ENCODE measurements around the gene HOXB13.

Gene HOXB13

DNA sequence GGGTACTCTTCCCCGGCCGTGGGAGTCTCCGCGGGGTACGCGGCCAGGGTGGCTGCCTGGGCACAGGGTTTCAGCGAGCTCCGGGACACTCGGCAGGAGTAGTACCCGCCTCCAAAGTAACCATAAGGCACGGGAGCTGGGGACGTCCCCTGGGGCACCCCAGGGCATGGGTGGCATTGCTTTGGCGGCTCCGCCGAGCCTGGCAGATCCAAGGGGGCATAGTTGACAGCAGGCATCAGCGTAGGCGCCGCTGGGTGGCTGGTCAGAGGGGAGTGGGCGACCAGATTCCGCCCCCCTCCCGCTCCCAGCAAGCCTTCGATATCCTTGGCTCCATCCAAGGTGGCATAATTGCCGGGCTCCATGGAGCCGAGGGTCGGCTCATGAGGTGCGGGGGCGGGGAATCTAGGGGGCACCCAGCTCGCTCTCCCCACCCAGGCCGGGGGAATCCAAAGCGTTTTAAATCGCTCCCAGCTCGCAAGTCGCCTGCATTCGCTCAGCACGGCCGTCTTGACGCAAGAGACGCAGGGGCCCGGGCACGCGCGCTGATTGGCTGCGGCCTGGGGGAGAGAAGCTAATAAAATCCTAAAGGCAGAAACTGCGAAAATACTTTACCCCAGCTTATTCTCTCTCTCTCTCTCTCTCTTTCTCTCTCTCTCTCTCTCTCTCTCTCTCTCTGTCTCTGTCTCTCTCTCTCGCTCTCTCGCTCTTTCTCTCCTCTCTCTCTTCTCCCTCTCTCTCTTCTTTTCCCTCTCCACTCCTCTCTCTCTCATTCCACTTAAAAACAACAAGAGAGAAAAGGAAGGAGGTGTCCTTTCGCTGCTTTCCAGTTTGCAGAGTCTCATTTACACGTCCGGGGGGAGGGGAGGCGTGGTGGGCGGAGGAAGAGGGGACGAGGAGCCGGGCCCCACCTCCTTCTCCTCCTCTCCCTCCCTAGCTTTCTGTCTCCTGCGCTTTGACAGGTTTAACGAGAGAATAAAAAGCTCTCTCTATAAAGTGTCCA, at the start of gene HOXB13:
TSS of gene HOXB13 (minus strand) at position 519 of the 1,000 bp plus-strand sequence. CDS start at position 362, 157 bp downstream.
- peak; percentile 59 for DNase-seq

DNA sequence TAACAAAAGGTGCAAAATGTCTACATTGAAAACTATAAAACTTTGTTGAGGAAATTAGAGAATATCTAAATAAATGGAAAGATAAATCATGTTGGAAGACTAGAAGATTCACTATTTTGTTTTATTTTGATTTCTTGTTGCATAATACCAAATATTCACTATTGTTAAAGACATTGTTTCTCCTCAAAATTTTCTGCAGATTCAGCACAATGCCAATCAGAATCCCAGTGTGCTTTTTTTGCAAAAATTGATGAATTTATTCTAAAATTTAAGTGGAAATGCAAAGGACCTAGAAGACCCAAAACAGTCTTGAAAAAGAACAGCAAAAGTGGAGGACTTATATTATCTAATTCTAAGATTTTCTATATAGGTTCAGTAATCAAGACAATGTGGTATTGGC, 48.1 kb upstream of the HOXB13 start:
- no peak for DNase-seq

DNA sequence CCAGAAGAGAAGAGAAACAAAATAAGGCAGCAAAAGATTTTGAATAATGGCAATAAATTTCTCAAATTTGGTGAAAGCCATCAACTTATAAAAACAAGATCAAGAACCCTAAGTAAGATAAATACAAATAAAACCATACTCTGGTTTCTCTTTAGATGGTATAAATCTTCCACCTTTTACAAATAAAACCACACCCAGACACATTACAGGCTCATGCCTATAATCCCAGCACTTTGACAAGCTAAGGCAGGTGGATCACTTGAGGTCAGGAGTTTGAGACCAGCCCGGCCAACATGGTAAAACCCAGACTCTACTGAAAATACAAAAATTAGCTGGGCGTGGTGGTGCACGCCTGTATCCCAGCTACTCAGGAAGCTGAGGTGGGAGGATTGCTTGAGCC, 44.7 kb upstream of the HOXB13 start:
- no peak for DNase-seq

DNA sequence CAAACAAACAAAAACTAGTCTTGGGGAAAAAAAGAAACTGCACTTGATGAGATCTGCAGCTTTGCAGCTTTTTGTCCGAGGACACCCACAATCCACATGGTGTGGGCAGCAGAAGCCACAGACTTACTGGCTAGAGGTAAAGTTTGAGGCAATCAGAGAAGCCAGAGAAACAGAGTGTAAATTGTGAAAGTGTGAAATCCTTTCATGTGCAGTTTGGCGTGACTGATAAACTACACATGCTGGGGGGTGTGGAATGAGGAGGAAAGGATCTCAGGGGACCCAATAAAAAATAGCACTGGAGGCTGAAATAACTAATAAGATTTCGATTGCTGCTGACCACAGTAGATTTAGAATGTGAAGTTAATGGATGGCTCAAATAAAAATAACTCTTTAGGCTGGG, 42.4 kb upstream of the HOXB13 start:
- no peak for DNase-seq

DNA sequence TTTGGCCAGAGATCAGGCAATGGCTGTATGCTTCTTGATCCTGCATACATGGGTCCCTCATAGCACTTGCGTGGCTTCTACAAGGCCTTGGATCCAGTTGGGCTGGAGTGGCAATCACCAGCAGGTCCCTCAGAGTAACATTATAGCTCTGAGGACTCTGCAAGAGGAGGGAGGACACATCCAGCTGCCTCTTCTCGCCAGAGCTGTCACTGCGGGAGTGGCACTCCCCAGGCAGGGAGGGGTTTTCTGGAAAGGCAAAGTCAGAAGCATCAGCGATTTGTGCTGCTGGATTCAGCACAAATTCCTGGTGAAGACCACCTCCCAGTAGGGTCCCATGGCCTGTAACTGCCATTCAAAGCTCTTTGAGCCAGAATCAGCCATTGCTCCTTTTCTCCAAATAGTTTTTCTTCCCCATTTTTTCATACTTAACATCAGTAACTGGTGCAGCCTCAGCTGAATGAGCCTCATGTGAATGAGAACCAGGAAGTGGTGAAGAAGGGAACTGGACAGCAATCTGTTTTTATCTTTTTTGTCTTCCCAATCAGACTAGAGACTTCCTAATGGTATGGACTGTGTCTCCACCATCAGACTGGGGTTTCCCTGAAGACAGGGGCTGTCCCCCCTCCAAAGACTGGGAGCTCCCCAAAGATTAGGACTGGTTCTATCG, 40.6 kb upstream of the HOXB13 start:
- no peak for DNase-seq

DNA sequence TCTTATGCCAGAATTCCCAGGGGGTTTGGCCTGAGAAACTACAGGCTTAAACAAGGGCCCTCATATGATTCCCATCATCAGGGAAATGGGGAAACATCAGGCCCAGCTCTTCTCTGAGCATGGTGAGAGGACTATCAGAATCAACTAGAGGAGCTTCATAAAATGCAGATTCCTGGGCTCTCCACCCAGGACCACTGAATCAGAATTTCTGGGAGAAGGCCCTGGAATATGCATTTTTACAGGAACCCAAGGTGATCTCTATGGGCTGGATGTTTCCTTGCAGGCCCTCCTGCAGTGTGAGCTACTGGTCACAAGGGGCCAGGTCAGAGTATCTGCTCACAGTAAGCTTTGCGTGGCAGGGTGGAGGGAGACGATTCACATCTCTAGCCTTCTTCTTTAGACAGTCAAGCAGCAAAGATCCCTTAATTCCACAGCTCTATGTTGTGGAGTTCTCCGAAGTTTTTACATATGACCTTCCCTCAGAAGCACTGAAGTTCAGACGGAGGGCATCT, 38.8 kb upstream of the HOXB13 start:
- no peak for DNase-seq

DNA sequence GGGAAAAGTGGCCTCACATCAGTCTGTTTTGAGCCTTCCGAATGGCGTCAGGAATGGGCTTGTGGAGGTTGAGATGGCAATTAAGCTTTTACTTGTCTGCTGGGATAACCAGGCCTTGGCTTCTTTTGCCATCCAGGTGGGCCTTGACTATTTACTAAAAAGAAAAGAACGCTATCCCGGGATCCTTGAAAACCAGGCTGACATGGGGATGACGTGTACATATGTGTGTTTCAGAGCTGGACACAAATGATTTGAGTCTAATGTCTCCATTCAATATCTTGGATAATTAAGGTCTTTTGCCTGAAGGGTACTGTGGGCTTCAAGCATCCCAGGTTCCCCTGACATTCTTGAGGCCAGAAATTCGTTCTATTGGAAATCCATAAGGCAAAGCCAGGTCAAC, 32.6 kb upstream of the HOXB13 start:
- DNase-seq, result no peak

DNA sequence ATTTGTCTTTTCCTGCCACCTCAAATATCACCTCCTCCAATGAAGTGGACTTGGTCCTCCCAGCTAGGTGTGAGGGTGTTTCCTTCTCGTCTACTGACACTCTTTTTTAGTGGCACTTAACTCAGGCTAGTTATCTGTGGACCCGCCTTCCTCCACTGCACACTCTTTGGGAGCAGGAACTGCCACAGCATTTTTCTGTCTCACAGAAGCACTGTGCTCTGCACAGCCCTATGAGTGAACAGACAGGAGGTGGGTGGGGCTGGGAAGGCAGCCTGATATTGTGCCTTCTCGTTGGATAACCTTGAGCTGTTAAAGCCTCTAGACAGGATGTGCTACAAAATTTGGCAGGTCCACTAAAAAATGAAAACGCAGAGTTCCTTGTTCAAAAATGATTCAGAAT, 31.9 kb upstream of the HOXB13 start:
- DNase-seq, result no peak

DNA sequence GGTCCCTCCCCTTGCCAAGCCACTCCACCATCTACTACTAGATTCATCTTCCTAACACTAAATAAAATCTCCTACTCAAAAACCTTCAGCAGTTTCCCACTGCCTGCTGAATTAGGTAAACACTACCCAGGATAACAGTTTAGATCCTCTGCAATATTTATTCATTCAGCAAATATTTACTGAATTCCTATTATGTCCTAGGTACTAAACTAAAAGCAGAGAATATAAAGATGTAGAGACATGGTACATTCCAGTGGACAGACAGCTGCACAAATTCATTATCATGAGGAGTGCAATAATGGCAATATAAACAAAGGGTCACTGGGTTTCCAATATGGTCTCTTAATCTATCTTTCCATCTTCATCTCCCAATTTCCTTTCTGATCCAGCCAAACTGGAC, 30.7 kb upstream of the HOXB13 start:
- DNase-seq, result no peak

DNA sequence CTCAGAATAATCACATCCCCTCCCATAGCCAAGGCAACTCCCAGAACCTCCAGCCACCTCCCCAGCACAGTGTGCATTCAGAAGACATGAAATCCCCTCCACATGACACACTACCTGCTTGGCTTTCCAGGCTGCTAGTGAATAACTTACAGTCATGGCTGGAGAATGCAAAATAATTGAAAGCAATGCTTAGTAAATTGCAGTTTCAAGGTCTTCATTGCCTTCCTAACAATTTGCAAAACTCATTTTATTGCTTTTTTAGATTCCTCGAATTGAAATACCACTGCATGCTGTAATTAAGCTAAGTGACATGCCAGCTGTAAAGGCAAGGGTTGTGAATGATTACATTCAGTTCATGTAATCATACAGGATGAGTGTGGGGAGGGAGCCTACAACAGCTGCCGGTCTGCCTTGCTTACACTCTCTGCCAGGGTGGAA, 29.0 kb upstream of the HOXB13 start:
- no peak for DNase-seq

DNA sequence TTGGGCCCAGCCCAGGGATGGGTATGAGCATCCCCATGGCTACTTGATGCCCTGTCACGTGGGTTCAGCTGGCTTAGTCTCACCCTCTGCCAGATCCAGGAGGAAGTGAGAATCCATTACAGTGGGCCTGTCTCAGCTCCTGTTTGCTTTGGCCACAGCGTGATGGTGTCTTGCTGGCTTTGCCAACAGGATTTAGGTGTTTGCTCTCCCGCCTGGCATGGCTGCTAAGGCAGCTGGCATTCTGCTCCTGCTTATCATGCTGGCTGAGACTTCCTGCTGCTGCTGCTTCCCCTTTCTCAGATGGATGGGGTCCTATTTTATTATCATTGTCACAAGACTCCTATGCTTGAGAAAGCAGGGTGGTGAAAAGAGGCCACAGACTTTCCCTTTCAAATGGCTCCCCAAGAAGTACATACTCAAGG, 28.3 kb upstream of the HOXB13 start:
- DNase-seq, result no peak

DNA sequence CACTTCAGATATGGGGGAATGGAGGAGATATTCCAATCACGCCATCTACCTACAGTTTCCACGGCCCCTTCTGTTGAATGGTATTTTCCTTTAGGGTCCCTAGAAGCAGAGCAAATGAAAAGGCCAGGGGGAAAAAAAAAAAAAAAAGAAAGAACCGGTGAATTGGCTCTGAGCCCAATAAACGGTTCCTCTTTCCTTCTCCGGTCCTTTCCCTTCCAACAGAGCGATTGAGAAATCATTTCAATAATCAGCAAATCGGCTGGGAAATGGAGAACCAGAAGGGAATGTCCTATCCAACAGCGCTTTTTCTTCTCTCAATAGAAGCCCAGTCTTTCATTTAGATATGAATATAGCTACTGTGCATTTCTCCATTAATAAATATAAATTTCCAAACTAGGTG, 26.8 kb upstream of the HOXB13 start:
- DNase-seq, result no peak

DNA sequence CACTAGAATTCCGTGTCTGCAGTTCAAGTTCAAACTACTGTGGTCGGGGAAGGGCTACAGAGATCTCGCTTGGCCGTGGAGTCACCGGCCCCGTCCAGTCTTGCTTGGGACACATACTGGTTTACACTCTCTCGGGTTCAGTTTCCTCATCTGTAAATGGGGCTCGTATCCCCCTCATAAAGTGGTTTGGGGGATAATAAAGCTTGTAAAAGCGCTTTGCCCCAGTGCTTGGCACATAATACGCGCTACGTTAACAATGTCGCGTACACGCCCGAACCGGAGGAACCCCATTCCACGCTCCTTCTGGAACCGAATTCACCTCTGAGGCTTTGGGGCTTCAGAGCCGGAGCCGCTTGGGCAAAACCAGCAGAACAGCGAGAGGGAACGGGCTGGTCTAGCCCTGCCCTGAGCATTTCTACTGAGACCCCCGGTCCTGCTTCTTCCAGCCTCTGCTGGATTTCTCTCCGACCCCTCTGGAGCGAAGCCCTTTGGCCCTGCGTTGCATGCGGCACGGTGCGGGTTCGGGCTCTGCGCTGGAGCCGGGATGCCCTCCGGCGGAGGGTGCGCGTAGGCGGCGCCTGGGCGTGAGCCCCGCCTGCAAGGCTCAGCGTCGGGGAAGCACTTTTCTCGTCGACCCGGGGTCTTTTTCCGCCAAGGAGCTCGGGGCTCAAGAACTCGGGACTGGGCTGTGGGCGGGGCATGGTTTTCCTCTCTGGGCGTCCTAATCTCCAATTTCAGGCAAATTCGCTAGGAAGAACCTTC, 26.1 kb upstream of the HOXB13 start:
- no peak for DNase-seq

DNA sequence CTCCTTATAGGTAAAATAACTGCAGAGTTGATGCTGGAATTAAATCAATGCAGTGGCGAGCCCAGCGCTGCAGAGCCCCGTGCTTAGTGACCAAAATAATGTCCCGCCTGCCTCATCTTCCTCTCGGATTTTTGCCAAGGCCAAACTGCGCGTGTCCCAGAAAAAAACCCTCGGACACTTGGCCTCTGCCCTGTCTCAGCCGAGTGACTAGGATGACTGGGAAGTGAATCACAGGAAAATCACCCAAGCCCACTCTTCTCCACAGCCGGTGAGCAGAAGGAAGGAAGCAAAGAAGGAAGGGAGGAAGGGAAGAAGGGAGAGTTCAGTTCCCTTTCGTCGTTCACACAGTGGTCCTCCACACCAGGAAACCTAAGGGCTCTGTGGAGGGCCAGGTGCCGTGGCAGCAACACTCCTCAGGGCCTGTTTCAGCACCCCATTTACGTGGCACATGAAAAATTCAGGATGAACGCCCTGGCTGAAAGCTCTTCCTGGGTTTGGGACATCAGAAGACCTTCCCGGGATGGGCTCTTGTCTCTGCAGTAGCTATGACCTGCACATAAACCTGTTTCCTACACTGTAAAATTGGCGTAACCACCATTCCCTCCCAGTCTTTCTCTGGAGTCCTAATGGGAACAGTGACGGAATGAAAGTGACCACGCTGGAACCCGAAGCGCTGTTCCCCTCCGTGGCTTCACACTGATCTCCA, 25.4 kb upstream of the HOXB13 start:
- DNase-seq, result no peak

DNA sequence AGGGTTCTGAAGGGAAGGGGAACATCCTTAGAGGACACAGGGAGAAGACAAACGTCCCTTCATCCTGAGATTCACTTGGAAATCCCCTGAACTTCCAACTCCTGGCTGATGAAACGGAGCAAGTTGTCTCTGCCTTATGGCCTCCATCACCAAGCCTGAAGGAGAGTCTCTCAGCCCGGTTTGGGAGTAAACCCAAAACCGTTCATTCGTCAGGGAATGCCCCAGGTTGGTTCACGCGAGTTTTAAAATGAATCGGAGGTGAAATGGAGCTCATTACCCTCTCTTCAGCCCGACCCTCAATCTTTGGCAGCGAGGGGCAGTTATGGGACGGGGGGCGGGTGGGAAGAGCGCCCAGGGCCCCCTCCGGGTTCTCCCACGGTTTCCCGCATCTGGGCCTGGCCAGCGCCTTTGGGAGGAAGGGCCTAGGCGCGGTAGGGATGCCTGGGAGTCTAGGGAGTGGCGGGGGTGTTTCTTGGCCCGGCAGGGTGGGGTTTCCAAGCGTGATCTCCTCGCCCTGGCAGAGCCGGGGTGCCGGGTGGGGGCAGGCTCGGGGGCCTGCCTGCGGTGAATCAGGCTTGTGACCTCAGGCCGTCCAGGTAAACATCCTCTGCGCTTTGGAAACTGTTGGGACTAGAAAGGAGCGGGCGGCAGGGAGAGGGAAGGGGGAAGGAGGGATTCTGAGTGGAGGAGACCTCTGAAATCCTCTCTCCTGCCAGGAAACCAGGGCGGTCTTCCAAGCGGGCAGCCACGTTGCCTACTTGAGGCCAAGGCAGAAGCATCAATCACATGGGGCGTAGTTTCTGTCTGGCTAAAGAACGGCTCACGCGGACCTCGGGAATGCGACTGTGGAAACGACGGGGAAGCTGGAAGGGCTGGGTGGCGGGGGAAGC, 24.1 kb upstream of the HOXB13 start:
- no peak for DNase-seq

DNA sequence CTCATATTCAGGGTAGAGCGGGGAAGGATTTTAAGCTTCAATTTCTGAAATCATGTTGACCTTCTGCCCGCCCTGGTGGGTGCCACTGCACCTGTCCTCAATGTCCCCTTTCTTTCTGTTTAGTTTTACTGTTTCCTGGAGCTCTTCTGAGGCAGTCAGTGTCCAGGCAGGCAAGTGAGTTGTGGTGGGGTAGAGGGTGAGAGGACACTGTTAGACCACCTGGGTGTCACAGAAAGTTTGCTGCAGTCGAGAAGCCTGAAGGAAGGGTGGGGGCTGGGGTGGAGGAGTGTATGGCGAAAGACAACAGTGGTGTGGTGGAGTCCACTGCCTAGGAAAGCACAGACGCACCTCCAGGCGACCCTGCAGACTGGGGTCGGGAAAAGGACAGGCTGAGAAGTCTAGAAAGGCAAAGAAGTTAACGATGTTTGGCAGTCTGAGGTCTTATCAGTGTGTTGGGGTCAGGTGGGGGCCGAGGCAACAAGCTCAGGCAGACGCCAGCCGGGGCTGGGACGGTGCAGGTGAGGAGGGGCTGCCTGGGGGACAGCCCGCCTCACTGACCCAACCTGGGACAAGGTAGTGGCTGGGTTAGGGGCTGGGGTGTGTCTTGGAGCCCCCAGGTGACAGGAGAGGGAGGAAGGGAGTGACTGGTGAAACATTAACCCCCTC, 23.3 kb upstream of the HOXB13 start:
- no peak for DNase-seq

DNA sequence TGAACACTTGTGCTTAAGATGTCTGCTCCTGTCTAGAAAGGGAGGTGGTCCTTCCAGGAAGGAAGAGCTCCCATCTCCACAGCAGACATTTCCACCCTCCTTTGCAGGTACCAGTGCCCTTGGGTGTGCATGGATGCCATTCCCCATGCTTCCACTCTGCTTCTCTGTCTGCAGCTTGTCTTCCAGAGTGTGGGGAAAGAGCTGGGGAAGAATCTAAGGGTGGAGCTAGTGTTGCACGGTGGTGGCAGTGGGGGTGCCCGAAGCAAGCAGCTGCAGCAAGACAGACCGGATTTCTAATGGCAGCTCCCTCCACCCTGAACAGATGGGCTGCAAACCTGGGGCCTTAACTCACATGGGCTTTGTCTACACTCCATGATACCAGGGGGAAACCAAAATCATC, 22.6 kb upstream of the HOXB13 start:
- DNase-seq, result no peak

DNA sequence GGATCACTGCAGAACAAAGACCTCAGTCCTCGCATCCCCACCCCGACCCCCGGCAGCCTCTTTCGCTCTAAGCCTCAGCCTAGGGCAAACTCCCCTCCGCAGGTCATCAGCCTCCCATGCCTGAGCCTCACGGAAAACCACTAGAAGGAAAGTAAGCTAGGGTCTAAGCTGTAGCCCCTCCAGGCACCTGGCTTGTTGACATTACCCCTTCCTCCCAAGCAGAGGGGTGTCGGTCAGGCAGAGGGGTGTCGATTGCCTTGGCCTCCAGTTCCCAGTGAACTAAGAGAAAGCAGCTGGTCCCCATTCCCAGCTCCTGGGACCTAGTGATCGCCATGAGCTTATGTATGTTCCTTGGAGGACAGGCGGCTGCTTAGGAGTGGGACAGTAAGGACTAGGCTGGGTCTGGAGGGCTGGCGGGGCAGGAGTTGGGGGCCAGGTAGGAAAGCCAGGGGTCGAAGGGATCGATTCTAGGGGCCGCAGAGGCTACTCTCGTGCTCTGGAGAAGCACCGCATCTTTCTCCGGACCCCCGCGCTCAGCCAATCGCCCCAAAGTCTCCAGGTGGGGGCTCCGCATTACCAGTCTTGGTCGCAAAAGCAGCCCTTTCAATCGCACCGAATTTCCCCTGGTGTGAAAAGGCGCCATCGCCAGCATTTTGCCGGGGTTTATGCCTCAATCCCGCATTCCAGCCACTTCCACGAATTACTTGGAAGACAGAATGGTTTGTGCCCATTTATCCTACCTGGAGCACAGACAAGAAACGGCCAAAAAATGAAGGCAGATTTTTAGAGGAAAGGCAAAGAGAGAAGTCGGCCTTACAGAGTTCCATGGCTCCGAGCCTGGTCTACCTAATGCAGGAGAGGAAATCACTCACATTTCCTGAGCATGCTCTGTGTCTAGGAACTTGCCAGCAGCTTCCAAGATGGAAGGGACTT, 21.3 kb upstream of the HOXB13 start:
- DNase-seq, result no peak

DNA sequence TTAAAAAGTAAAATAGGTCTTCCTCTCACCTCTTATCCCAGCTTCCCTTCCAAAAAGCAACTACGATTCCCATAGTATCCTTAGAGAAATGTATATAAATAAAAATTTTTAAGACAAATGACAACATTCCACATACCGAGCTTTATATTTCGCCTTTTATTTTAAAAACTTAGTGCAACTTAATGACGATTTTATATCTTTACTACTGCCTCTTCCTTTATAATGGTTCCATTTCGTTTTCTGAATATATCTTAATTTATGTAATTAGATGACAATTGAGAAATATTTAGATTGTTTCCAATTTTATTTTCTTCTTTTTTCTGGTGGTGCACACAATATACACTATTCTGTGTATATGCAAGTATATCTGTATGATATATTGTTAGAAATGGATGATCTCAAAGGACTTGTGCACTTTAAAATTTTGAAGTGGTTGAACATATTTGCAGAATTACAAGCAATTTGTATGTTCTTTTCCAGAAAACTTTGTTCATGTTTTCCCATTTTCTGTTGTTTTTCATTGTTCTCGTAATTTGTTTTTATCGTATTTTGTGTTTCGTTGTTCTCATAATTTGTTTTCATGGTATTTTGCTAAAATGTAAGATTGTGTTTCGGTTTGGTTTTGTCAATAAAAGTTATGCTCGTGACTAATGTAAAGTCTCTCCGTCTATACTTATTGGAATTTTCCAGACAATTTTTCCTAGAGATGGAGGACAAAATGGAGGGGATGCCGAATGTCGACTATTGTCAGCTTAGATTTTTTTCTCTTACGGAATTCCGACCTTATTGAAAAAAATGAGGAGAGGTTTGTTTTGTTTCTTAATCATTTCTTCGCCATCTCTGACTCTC, 20.4 kb upstream of the HOXB13 start:
- DNase-seq, result no peak

All from activated CD4-positive, alpha-beta T cell treated with anti-CD3 and anti-CD28 coated beads, Interleukin-10, Interleukin-2, amounts not matched to agents 100 ng/mL and 50 ng/mL, durations not matched to agents 16 hours and 8 hours (primary cell).